GM23338 (cell line): ENCODE data around the gene SLC22A4. TPM values are rescaled to one million over a fixed set of nuclear protein-coding genes. Genes with fewer than 3 reads are reported as not detected.

Source experiments
- ATAC-seq: fragments of 200-7000 bp; cut with Tn5 transposase; 3 replicates; pipeline ENCODE4 v1.9.1; 2020
- DNase-seq: peaks from one replicate; pipeline ENCODE4 v3.0.0-alpha.2; 2015; ENCODE audit warnings: low spot score
- H2AFZ ChIP-seq: fragments of 200-600 bp; sonication (generic); 2 replicates; pipeline ENCODE4 v1.8.0; 2016; ENCODE audit warnings: antibody characterized with exemption, mild to moderate bottlenecking, moderate library complexity
- H3F3A ChIP-seq: fragments of 200-600 bp; sonication (generic); replicated peaks from 2 replicates; pipeline ENCODE4 v1.8.0; 2017; ENCODE audit warnings: antibody characterized with exemption, mixed run types, low read depth
- H3K27ac ChIP-seq: fragments of 200-600 bp; sonication (generic); 2 replicates; pipeline ENCODE4 v1.6.1; 2016; ENCODE audit warnings: low read depth
- H3K27me3 ChIP-seq: fragments of 200-600 bp; sonication (generic); 2 replicates; pipeline ENCODE4 v1.8.0; 2016; ENCODE audit warnings: mild to moderate bottlenecking, mixed run types, moderate library complexity; ENCODE audit not compliant: insufficient read depth
- H3K36me3 ChIP-seq: fragments of 200-600 bp; sonication (generic); 2 replicates; pipeline ENCODE4 v1.8.0; 2016; ENCODE audit warnings: mild to moderate bottlenecking; ENCODE audit not compliant: insufficient read depth
- H3K4me1 ChIP-seq: fragments of 200-600 bp; sonication (generic); 2 replicates; pipeline ENCODE4 v1.8.0; 2016; ENCODE audit warnings: mild to moderate bottlenecking, moderate library complexity; ENCODE audit not compliant: insufficient read depth
- H3K4me2 ChIP-seq: fragments of 200-600 bp; sonication (generic); 2 replicates; pipeline ENCODE4 v1.7.1; 2017; ENCODE audit warnings: mixed run types
- H3K4me3 ChIP-seq: fragments of 200-600 bp; sonication (generic); 2 replicates; pipeline ENCODE4 v1.6.1; 2016; ENCODE audit warnings: mixed run types
- H3K79me2 ChIP-seq: fragments of 200-600 bp; sonication (generic); replicated peaks from 2 replicates; pipeline ENCODE4 v1.8.0; 2017; ENCODE audit warnings: mild to moderate bottlenecking; ENCODE audit not compliant: insufficient read depth
- H3K9me2 ChIP-seq: fragments of 200-600 bp; sonication (generic); 2 replicates; pipeline ENCODE4 v1.8.0; 2017; ENCODE audit not compliant: insufficient read depth
- H4K20me1 ChIP-seq: fragments of 200-600 bp; sonication (generic); replicated peaks from 2 replicates; pipeline ENCODE4 v1.8.0; 2017; ENCODE audit warnings: mild to moderate bottlenecking; ENCODE audit not compliant: insufficient read depth
- H3K27ac Mint-ChIP-seq: 2 replicates; pipeline ENCODE4 v1.8.0; 2020; ENCODE audit warnings: inconsistent platforms, mild to moderate bottlenecking, moderate library complexity, mixed read lengths
- H3K27me3 Mint-ChIP-seq: 3 replicates; pipeline ENCODE4 v1.8.0; 2022; ENCODE audit warnings: low read depth, mild to moderate bottlenecking, moderate library complexity, mixed read lengths, inconsistent platforms; ENCODE audit not compliant: insufficient read depth, poor library complexity
- H3K36me3 Mint-ChIP-seq: 3 replicates; pipeline ENCODE4 v1.8.0; 2021; ENCODE audit warnings: low read depth, mild to moderate bottlenecking, inconsistent platforms, moderate library complexity, mixed read lengths
- H3K4me1 Mint-ChIP-seq: 3 replicates; pipeline ENCODE4 v1.8.0; 2020; ENCODE audit warnings: mild to moderate bottlenecking, inconsistent platforms, mixed read lengths
- H3K4me3 Mint-ChIP-seq: 3 replicates; pipeline ENCODE4 v1.8.0; 2021; ENCODE audit warnings: moderate library complexity, mild to moderate bottlenecking, inconsistent platforms, mixed read lengths
- H3K9me3 Mint-ChIP-seq: 3 replicates; pipeline ENCODE4 v1.8.0; 2020; ENCODE audit warnings: moderate library complexity, mild to moderate bottlenecking, inconsistent platforms, mixed read lengths
- CREB1 ChIP-seq: fragments of 250-450 bp; sonication (Bioruptor Pico); IDR thresholded peaks from 2 replicates; pipeline ENCODE4 v1.5.0; 2020; ENCODE audit warnings: low read depth, mild to moderate bottlenecking, moderate library complexity
- CTCF ChIP-seq, 2 experiments: fragments of 200-600 bp in 1 of 2; sonication (generic) in 1 of 2; conservative IDR thresholded peaks; 2 replicates each; pipeline versions ENCODE4 v1.5.1 to v1.6.1; 2016 to 2017; ENCODE audit warnings: antibody characterized with exemption in 2 of 2, low read depth in 2 of 2, mild to moderate bottlenecking in 2 of 2, moderate library complexity in 1 of 2
- ETS1 ChIP-seq: IDR thresholded peaks from 2 replicates; pipeline ENCODE4 v1.6.1; 2016; ENCODE audit warnings: antibody characterized with exemption
- EZH2phosphoT487 ChIP-seq: fragments of 200-600 bp; sonication (generic); IDR thresholded peaks from one replicate; pipeline ENCODE4 v1.8.1; 2018; ENCODE audit warnings: antibody characterized with exemption; ENCODE audit not compliant: unreplicated experiment
- JUNB ChIP-seq: IDR thresholded peaks from one replicate; pipeline ENCODE4 v1.6.1; 2016; ENCODE audit warnings: antibody characterized with exemption; ENCODE audit not compliant: unreplicated experiment
- NANOG ChIP-seq: IDR thresholded peaks from 2 replicates; pipeline ENCODE4 v1.6.1; 2016; ENCODE audit warnings: antibody characterized with exemption, borderline replicate concordance
- REST ChIP-seq: IDR thresholded peaks from one replicate; pipeline ENCODE4 v1.6.1; 2018; ENCODE audit warnings: antibody characterized with exemption; ENCODE audit not compliant: unreplicated experiment
- STAT1 ChIP-seq: IDR thresholded peaks from one replicate; pipeline ENCODE4 v1.6.1; 2016; ENCODE audit warnings: antibody characterized with exemption; ENCODE audit not compliant: unreplicated experiment
- ZNF114 ChIP-seq: fragments of 250-450 bp; sonication (Bioruptor Pico); IDR thresholded peaks from 2 replicates; pipeline ENCODE4 v1.5.0; 2020; ENCODE audit warnings: mild to moderate bottlenecking, moderate library complexity
- ZNF331 ChIP-seq: fragments of 250-450 bp; sonication (Bioruptor Pico); IDR thresholded peaks from 2 replicates; pipeline ENCODE4 v1.5.0; 2020; ENCODE audit warnings: low read depth, mild to moderate bottlenecking, moderate library complexity
- ZNF462 ChIP-seq: fragments of 250-450 bp; sonication (Bioruptor Pico); IDR thresholded peaks from 2 replicates; pipeline ENCODE4 v1.5.0; 2020; ENCODE audit warnings: mild to moderate bottlenecking, moderate library complexity
- polyA plus RNA-seq: library from polyadenylated mRNA; unstranded; fragments of >200 nt; fragmentation: Nextera tagmentation; extraction: Ambion mirVana; gene quantifications from 2 replicates; pipeline ENCODE4 v1.2.1, GENCODE V29; 2016
- total RNA-seq: library from RNA; depleted of rRNA; stranded (reverse); fragments of >200 nt; shearing (Covaris generic); gene quantifications from 2 replicates; pipeline ENCODE4 v1.2.3, GENCODE V29; 2014

Gene SLC22A4
- total and polyA plus RNA-seq, 2 experiments from 2014 or later = 0.28 to 0.40 TPM

DNA sequence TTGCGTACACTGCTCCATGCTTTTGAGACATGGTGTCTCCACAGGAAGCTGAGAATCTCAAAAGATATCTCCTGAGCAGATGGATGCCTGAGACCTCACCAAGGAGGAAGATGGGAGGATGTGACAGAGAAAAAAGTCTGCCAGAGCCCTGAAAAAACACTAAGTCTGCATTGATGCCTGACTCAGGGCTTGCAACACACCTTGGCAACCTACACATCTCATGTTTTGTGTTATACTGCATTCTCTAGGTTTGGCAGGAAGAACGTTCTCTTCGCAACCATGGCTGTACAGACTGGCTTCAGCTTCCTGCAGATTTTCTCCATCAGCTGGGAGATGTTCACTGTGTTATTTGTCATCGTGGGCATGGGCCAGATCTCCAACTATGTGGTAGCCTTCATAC is 19.2 kb downstream of the SLC22A4 start:
- no peaks in the 10 kb centered on the region for H3F3A ChIP-seq
- H4K20me1 ChIP-seq = no peaks in the 10 kb centered on the region
- H3K27ac ChIP-seq = no peak overlapping the region
- H3K4me1 ChIP-seq = no peaks in the 10 kb centered on the region
- Mint-ChIP-seq H3K27me3 (no peaks in the 10 kb centered on the region), H3K9me3 (no peaks in the 10 kb centered on the region), H3K4me3 (no peak overlapping the region), H3K36me3 (no peaks in the 10 kb centered on the region), H3K27ac (no peak overlapping the region), H3K4me1 (peaks cover 2% of the 10 kb centered on the region; the same call in 1 of the 3 replicates)
- no peaks in the 10 kb centered on the region for H3K9me2 ChIP-seq
- no peak for ATAC-seq
- H3K79me2 ChIP-seq = no peaks in the 10 kb centered on the region
- H3K4me2 ChIP-seq = no peak overlapping the region
- DNase-seq = no peak
- no peak for TF ChIP-seq CREB1 (CRISPR knock-in tag)
- no peak for TF ChIP-seq JUNB
- TF ChIP-seq STAT1 = no peak
- TF ChIP-seq ZNF331 (CRISPR knock-in tag) = no peak
- TF ChIP-seq REST = no peak
- TF ChIP-seq NANOG = no peak
- no peak for TF ChIP-seq ETS1
- TF ChIP-seq EZH2phosphoT487 = no peak
- TF ChIP-seq CTCF (conservative IDR thresholded peaks at IDR 0.05; ENCODE audit: low read depth in 2 of 2) = no peak
- no peak for TF ChIP-seq ZNF462
- TF ChIP-seq ZNF114 (CRISPR knock-in tag) = no peak
- H3K4me3 ChIP-seq = no peak overlapping the region
- H3K27me3 ChIP-seq = no peaks in the 10 kb centered on the region
- no peaks in the 10 kb centered on the region for H3K36me3 ChIP-seq
- no peak overlapping the region for H2AFZ ChIP-seq
